Osteoblast (primary cell): ENCODE results near the gene TAF3. TPM values are rescaled to one million over a fixed set of nuclear protein-coding genes. Genes with fewer than 3 reads are reported as not detected.

Source experiments
- DNase-seq: peaks from one replicate; pipeline ENCODE4 v3.0.0; 2011; ENCODE audit warnings: low spot score, mixed read lengths; ENCODE audit not compliant: insufficient read length; ENCODE audit errors: missing footprints
- H2AFZ ChIP-seq: 2 replicates; pipeline ENCODE4 v1.6.0; 2011; ENCODE audit warnings: mild to moderate bottlenecking, low read length
- H3K27ac ChIP-seq: 2 replicates; pipeline ENCODE4 v1.5.1; 2011; ENCODE audit warnings: mild to moderate bottlenecking, low read depth, low read length, moderate library complexity
- H3K27me3 ChIP-seq: 2 replicates; pipeline ENCODE4 v1.6.0; 2012; ENCODE audit warnings: mild to moderate bottlenecking, control low read depth, inconsistent platforms, low read length, moderate library complexity; ENCODE audit not compliant: insufficient read depth
- H3K36me3 ChIP-seq: 2 replicates; pipeline ENCODE4 v1.5.1; 2011; ENCODE audit warnings: mild to moderate bottlenecking, low read length, control low read depth, moderate library complexity; ENCODE audit not compliant: insufficient read depth
- H3K4me1 ChIP-seq: 2 replicates; pipeline ENCODE4 v1.5.1; 2011; ENCODE audit warnings: mild to moderate bottlenecking, low read length, control low read depth, moderate library complexity; ENCODE audit not compliant: insufficient read depth
- H3K4me2 ChIP-seq: 2 replicates; pipeline ENCODE4 v1.6.0; 2011; ENCODE audit warnings: mild to moderate bottlenecking, low read length; ENCODE audit not compliant: insufficient read depth
- H3K4me3 ChIP-seq: fragments of 200-600 bp; sonication (generic); 3 replicates; pipeline ENCODE4 v1.5.1; 2012; ENCODE audit warnings: mild to moderate bottlenecking, low read length, inconsistent platforms; ENCODE audit not compliant: insufficient read depth
- H3K79me2 ChIP-seq: 2 replicates; pipeline ENCODE4 v1.6.0; 2012; ENCODE audit warnings: mild to moderate bottlenecking, low read length, control low read depth, inconsistent platforms; ENCODE audit not compliant: insufficient read depth
- H3K9me3 ChIP-seq: 2 replicates; pipeline ENCODE4 v1.5.1; 2011; ENCODE audit warnings: low read depth, low read length, control low read depth
- H4K20me1 ChIP-seq: 2 replicates; pipeline ENCODE4 v1.6.0; 2012; ENCODE audit warnings: mild to moderate bottlenecking, low read length, control low read depth; ENCODE audit not compliant: insufficient read depth
- total RNA-seq: library from RNA; depleted of rRNA; stranded (reverse); fragments of >200 nt; gene quantifications from 2 replicates; pipeline ENCODE4 v1.2.3, GENCODE V29; 2012
- TF ChIP-seq, protein P1 (sequence below): IDR thresholded peaks from 2 replicates; pipeline ENCODE4 v1.5.1; 2011; ENCODE audit warnings: mild to moderate bottlenecking, low read depth, low read length, moderate library complexity; ENCODE audit errors: extremely low read depth

The TAF3 gene
- total RNA-seq, 1 donor, result 2.2 TPM

DNA sequence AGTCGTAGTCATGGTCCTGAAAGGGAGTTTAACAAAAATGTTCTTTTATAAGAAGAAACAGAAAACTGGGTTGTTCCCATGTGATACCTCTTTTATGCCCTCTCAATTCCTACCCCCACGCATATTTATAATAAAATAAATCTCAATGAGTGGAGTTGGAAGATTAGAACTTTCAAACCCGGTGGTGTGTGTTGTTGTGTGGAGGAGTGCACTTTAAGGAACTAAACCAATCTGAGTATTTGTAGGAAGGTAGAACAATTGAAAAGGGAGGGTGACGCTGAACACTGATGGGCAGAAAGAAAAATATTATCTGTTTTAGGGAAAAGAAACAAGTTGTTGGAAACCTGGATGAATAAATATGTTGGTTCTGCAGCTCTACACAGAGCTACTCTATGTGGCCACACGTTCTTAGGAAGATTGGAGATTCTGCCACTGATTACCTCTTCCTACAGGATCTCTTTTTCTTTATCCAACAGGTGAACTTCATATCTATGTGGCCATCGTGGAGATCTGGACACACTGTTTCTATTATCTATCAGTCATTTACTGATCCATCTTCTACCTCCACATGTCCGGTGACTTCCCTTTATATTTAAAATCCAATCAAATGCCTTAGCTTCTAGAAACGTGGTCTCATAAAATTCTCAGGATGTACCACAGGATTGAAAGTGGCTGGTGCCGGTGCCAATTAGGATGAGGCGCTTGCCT lies 223.1 kb downstream of the TAF3 start:
- Histone ChIP-seq H3K4me1 (no peaks in the 10 kb centered on the region), H3K27me3 (peaks cover 98% of the 10 kb centered on the region), H4K20me1 (no peaks in the 10 kb centered on the region), H3K9me3 (no peaks in the 10 kb centered on the region), H3K36me3 (no peaks in the 10 kb centered on the region), H2AFZ (no peak overlapping the region), H3K79me2 (no peaks in the 10 kb centered on the region), H3K27ac (no peak overlapping the region), H3K4me3 (no peak overlapping the region), H3K4me2 (no peak overlapping the region)
- TF ChIP-seq, protein P1, sequence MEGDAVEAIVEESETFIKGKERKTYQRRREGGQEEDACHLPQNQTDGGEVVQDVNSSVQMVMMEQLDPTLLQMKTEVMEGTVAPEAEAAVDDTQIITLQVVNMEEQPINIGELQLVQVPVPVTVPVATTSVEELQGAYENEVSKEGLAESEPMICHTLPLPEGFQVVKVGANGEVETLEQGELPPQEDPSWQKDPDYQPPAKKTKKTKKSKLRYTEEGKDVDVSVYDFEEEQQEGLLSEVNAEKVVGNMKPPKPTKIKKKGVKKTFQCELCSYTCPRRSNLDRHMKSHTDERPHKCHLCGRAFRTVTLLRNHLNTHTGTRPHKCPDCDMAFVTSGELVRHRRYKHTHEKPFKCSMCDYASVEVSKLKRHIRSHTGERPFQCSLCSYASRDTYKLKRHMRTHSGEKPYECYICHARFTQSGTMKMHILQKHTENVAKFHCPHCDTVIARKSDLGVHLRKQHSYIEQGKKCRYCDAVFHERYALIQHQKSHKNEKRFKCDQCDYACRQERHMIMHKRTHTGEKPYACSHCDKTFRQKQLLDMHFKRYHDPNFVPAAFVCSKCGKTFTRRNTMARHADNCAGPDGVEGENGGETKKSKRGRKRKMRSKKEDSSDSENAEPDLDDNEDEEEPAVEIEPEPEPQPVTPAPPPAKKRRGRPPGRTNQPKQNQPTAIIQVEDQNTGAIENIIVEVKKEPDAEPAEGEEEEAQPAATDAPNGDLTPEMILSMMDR, result no peak
- DNase-seq, result peak; percentile 78

DNA sequence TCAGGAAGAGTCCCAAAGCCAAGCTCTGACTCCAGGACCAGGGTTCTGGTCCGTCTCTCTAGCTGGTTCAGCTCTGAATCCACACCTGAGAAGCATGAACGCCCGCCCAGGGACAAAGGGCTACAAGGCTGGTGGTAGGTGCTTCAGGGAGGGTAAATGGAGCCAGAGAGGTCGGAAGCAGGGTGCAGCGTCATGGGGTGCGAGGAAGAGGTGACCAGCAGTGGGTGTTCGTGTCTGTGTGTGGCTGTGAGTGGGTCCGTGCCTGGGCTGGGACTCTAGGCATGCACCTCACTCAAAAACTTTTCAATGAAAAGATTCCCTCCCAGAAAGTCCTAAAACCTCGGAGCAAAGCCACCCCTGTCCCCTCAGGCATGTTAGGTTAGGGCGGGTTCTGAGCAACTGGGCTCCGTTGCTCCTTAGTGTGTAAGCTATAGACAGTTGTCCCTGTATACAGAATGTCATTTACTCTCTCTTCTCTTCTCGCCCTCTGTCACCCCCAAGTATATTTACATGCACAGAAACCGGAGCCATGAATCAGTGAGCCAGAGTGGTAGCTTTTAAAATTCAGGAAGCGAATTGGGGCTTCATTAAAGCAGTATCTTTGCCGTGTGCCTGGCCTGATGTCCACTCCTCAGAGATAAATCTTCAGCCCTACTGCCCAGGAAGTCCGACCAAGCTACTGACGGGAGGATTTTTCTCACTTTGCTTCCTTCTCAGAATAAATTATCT lies 223.9 kb downstream of the TAF3 start:
- DNase-seq, result peak; percentile 76
- H4K20me1 ChIP-seq, result no peaks in the 10 kb centered on the region
- H3K36me3 ChIP-seq, result no peaks in the 10 kb centered on the region
- H3K9me3 ChIP-seq, result no peaks in the 10 kb centered on the region
- no peak overlapping the region for H2AFZ ChIP-seq
- H3K4me3 ChIP-seq, result no peak overlapping the region
- H3K27ac ChIP-seq, result no peak overlapping the region
- no peaks in the 10 kb centered on the region for H3K4me1 ChIP-seq
- H3K79me2 ChIP-seq, result no peaks in the 10 kb centered on the region
- peaks cover 98% of the 10 kb centered on the region for H3K27me3 ChIP-seq
- TF ChIP-seq, protein P1, result no peak
- H3K4me2 ChIP-seq, result no peak overlapping the region

DNA sequence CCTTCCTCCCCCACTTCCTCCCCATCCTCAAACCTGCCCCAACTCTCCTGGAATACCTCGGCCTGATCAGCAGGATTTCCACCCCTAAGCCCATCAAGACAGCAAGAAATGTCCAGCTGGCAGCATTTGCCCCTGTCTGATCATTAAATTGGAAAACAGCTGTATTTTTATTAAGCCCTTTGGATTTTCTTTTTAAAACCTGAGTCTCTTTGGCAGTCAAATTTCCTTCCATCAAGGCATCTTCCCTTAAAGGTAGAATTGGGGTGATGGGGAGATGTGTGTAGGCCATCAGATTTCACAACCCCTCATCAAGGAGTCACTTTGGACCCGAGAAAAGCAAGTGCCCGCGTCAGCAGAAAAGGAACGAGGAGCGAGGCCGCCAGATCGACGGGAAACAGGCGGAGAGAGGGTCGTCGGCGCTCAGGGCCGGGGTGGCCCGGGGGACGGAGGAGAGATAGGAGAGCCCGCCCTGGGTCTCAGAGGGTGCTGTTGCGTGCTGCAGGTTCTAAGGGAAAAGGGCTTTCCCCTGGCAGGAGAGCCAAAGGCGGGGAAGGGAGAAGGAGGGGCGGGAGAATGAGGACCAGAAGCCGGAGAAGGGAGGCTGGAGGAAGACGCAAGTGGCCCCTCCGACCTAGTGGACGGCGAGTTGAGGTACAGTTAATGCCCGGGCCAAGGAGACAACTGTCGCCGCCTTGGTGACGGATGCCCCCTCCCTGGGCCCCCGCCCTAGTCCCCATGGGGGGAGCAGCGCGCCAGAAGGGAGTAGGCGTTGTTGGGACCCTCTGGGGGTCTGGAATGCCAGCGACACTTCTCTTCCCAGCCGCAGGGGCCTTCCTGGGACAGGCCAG lies 224.6 kb downstream of the TAF3 start:
- TF ChIP-seq, protein P1, result no peak
- DNase-seq, result peak; percentile 62
- no peaks in the 10 kb centered on the region for H3K9me3 ChIP-seq
- H3K4me2 ChIP-seq, result no peak overlapping the region
- H4K20me1 ChIP-seq, result no peaks in the 10 kb centered on the region
- H2AFZ ChIP-seq, result no peak overlapping the region
- H3K4me1 ChIP-seq, result no peaks in the 10 kb centered on the region
- no peak overlapping the region for H3K27ac ChIP-seq
- H3K4me3 ChIP-seq, result no peak overlapping the region
- no peaks in the 10 kb centered on the region for H3K36me3 ChIP-seq
- H3K79me2 ChIP-seq, result no peaks in the 10 kb centered on the region
- H3K27me3 ChIP-seq, result peaks cover 99% of the 10 kb centered on the region
